Mesothelial cell of epicardium (in vitro differentiated cells): ENCODE measurements around the gene EPHB6. TPM values are rescaled to one million over a fixed set of nuclear protein-coding genes. Genes with fewer than 3 reads are reported as not detected.

Source experiments
- DNase-seq, 2 experiments: peaks; one replicate each; pipeline ENCODE4 v3.0.0; 2021; ENCODE audit warnings: low spot score in 2 of 2; ENCODE audit not compliant: unreplicated experiment in 2 of 2
- H3K27ac Mint-ChIP-seq: 2 replicates; pipeline ENCODE4 v1.8.0; 2021; ENCODE audit warnings: mixed read lengths
- H3K27me3 Mint-ChIP-seq: 2 replicates; pipeline ENCODE4 v1.8.0; 2021; ENCODE audit warnings: low read depth, mixed read lengths
- H3K36me3 Mint-ChIP-seq: 2 replicates; pipeline ENCODE4 v1.8.0; 2021; ENCODE audit warnings: mixed read lengths
- H3K4me1 Mint-ChIP-seq: 2 replicates; pipeline ENCODE4 v1.8.0; 2021; ENCODE audit warnings: mixed read lengths
- H3K4me3 Mint-ChIP-seq: 2 replicates; pipeline ENCODE4 v1.8.0; 2021; ENCODE audit warnings: mild to moderate bottlenecking, moderate library complexity, mixed read lengths
- H3K9me3 Mint-ChIP-seq: 2 replicates; pipeline ENCODE4 v1.8.0; 2021; ENCODE audit warnings: mixed read lengths
- CTCF ChIP-seq: fragments of 200-600 bp; sonication (generic); IDR thresholded peaks from one replicate; pipeline ENCODE4 v1.5.0; 2021; ENCODE audit warnings: antibody characterized with exemption; ENCODE audit not compliant: unreplicated experiment
- total RNA-seq: library from RNA; stranded (reverse); gene quantifications from 3 replicates; pipeline ENCODE4 v1.2.1, GENCODE V29; 2021

Gene EPHB6
- total RNA-seq, 1 donor from 2014 or later, result 28.0 TPM

- TF ChIP-seq CTCF, result no peak
- Mint-ChIP-seq H3K36me3 (no peaks in the 10 kb centered on the region), H3K27ac (peak overlapping the region; percentile 60), H3K4me3 (no peak overlapping the region), H3K4me1 (peaks cover 14% of the 10 kb centered on the region), H3K27me3 (peaks cover 36% of the 10 kb centered on the region), H3K9me3 (no peaks in the 10 kb centered on the region)
- no peak for DNase-seq
These were observed 42.2 kb upstream of the EPHB6 start for GRCh38 chr7:142812437-142813215.

GRCh38 chr7:142813226-142813625, 41.6 kb upstream of the EPHB6 start:
- H3K27me3 Mint-ChIP-seq, result peaks cover 30% of the 10 kb centered on the region
- TF ChIP-seq CTCF, result no peak
- peak overlapping the region; percentile 60 for H3K27ac Mint-ChIP-seq
- no peaks in the 10 kb centered on the region for H3K36me3 Mint-ChIP-seq
- H3K4me3 Mint-ChIP-seq, result no peak overlapping the region
- no peaks in the 10 kb centered on the region for H3K9me3 Mint-ChIP-seq
- H3K4me1 Mint-ChIP-seq, result peaks cover 14% of the 10 kb centered on the region
- no peak for DNase-seq

- no peak overlapping the region for H3K4me3 Mint-ChIP-seq
- DNase-seq, result no peak
- TF ChIP-seq CTCF, result no peak
- H3K9me3 Mint-ChIP-seq, result no peaks in the 10 kb centered on the region
- peak overlapping the region; percentile 35 for H3K27ac Mint-ChIP-seq
- H3K4me1 Mint-ChIP-seq, result peaks cover 14% of the 10 kb centered on the region
- peaks cover 26% of the 10 kb centered on the region for H3K27me3 Mint-ChIP-seq
- H3K36me3 Mint-ChIP-seq, result no peaks in the 10 kb centered on the region
These were observed 41.2 kb upstream of the EPHB6 start for GRCh38 chr7:142813699-142814098.

- Mint-ChIP-seq H3K27me3 (peaks cover 24% of the 10 kb centered on the region), H3K4me3 (no peak overlapping the region), H3K27ac (no peak overlapping the region), H3K4me1 (peaks cover 14% of the 10 kb centered on the region), H3K9me3 (peaks cover 2% of the 10 kb centered on the region), H3K36me3 (no peaks in the 10 kb centered on the region)
- no peak for DNase-seq
- TF ChIP-seq CTCF, result no peak
These were observed 40.4 kb upstream of the EPHB6 start for GRCh38 chr7:142814451-142814850.

GRCh38 chr7:142815134-142815533, 39.7 kb upstream of the EPHB6 start:
- Mint-ChIP-seq H3K27me3 (peaks cover 23% of the 10 kb centered on the region), H3K36me3 (no peaks in the 10 kb centered on the region), H3K9me3 (peaks cover 8% of the 10 kb centered on the region), H3K27ac (no peak overlapping the region), H3K4me3 (no peak overlapping the region), H3K4me1 (peaks cover 14% of the 10 kb centered on the region)
- no peak for TF ChIP-seq CTCF
- DNase-seq, result no peak
